IMR-90 (cell line): ENCODE data around the gene TBC1D23. TPM values are rescaled to one million over a fixed set of nuclear protein-coding genes. Genes with fewer than 3 reads are reported as not detected.
"Not testable (repeated sequence)": the region's sequence is repeated elsewhere in the genome, so short reads cannot be mapped to it uniquely, and the experiment has no call there.

Experiments
- ATAC-seq: fragments of 200-7000 bp; cut with Tn5 transposase; 2 replicates; pipeline ENCODE4 v1.9.1; 2020; ENCODE audit warnings: low read depth, mild to moderate bottlenecking, moderate library complexity
- BruUV-seq: library from RNA; stranded (reverse); fragments of 400-500 nt; replicated peaks from 2 replicates; lab custom pipeline; 2021; lab: Mats Ljungman, UMichigan
- CTCF ChIA-PET: fragments of 300-600 bp; formaldehyde crosslinking; extraction: SDS; loops from one replicate; lab custom pipeline; 2021; ENCODE audit warnings: antibody characterized with exemption; lab: Yijun Ruan, JAX
- POLR2A ChIA-PET: fragments of 300-600 bp; sonication (Branson Sonifier 250); formaldehyde crosslinking; loops from one replicate; lab custom pipeline; 2022; ENCODE audit warnings: antibody characterized with exemption; ENCODE audit not compliant: unreplicated experiment; lab: Charles Lee
- DNase-seq: peaks from one replicate; pipeline ENCODE4 v3.0.0; 2013
- H2AFZ ChIP-seq: replicated peaks from 2 replicates; pipeline ENCODE3; 2013; ENCODE audit warnings: low read length, mild to moderate bottlenecking; ENCODE audit not compliant: poor library complexity
- H2AK5ac ChIP-seq: 2 replicates; pipeline ENCODE4 v1.6.1; 2013; ENCODE audit warnings: low read depth, low read length, inconsistent platforms
- H2AK9ac ChIP-seq: replicated peaks from 2 replicates; pipeline ENCODE3; 2013; ENCODE audit warnings: mild to moderate bottlenecking, low read depth, low read length, moderate library complexity; ENCODE audit not compliant: poor library complexity
- H2BK120ac ChIP-seq: 2 replicates; pipeline ENCODE4 v1.6.1; 2013; ENCODE audit warnings: low read depth, low read length, inconsistent platforms
- H2BK15ac ChIP-seq: 3 replicates; pipeline ENCODE4 v1.6.1; 2013; ENCODE audit warnings: low read depth, low read length, inconsistent platforms
- H2BK20ac ChIP-seq: 2 replicates; pipeline ENCODE4 v1.6.1; 2013; ENCODE audit warnings: low read depth, mild to moderate bottlenecking, inconsistent platforms, low read length, moderate library complexity
- H2BK5ac ChIP-seq: 2 replicates; pipeline ENCODE4 v1.6.1; 2013; ENCODE audit warnings: mild to moderate bottlenecking, low read depth, low read length, inconsistent platforms; ENCODE audit not compliant: poor library complexity, severe bottlenecking
- H3K14ac ChIP-seq: replicated peaks from 2 replicates; pipeline ENCODE4 v1.6.1; 2013; ENCODE audit warnings: low read depth, low read length, inconsistent platforms
- H3K18ac ChIP-seq: 2 replicates; pipeline ENCODE4 v1.6.1; 2013; ENCODE audit warnings: low read depth, low read length, control low read depth
- H3K23ac ChIP-seq: 2 replicates; pipeline ENCODE4 v1.6.1; 2013; ENCODE audit warnings: low read depth, low read length, inconsistent platforms
- H3K27ac ChIP-seq: 2 replicates; pipeline ENCODE4 v1.5.1; 2013; ENCODE audit warnings: mild to moderate bottlenecking, control low read depth, low read length; ENCODE audit not compliant: insufficient read depth
- H3K27me3 ChIP-seq: 2 replicates; pipeline ENCODE4 v1.6.1; 2013; ENCODE audit warnings: low read length; ENCODE audit not compliant: control insufficient read depth, insufficient read depth
- H3K36me3 ChIP-seq: 2 replicates; pipeline ENCODE4 v1.6.1; 2013; ENCODE audit warnings: low read length, mixed read lengths; ENCODE audit not compliant: control insufficient read depth, insufficient read depth
- H3K4ac ChIP-seq: 2 replicates; pipeline ENCODE4 v1.6.1; 2013; ENCODE audit warnings: low read depth, low read length, inconsistent platforms
- H3K4me1 ChIP-seq: 2 replicates; pipeline ENCODE4 v1.6.1; 2013; ENCODE audit warnings: low read length, mixed read lengths; ENCODE audit not compliant: control insufficient read depth, insufficient read depth
- H3K4me2 ChIP-seq: 2 replicates; pipeline ENCODE4 v1.6.1; 2013; ENCODE audit warnings: low read depth, mild to moderate bottlenecking, control low read depth, low read length, moderate library complexity
- H3K4me3 ChIP-seq: 2 replicates; pipeline ENCODE4 v1.5.1; 2013; ENCODE audit warnings: low read depth, mild to moderate bottlenecking, control low read depth, low read length, moderate library complexity; ENCODE audit not compliant: insufficient read depth
- H3K56ac ChIP-seq: 2 replicates; pipeline ENCODE4 v1.6.1; 2013; ENCODE audit warnings: low read length, inconsistent platforms; ENCODE audit not compliant: insufficient read depth; ENCODE audit errors: extremely low read depth
- H3K79me1 ChIP-seq, 2 experiments: 2 replicates each; pipeline ENCODE4 v1.6.1; 2013; ENCODE audit warnings: low read length in 2 of 2, inconsistent platforms in 1 of 2, low read depth in 1 of 2
- H3K9ac ChIP-seq: 2 replicates; pipeline ENCODE4 v1.6.1; 2013; ENCODE audit warnings: low read depth, low read length, control low read depth
- H3K9me1 ChIP-seq: 2 replicates; pipeline ENCODE4 v1.6.1; 2013; ENCODE audit warnings: low read length, inconsistent platforms; ENCODE audit not compliant: insufficient read depth
- H3K9me3 ChIP-seq: 2 replicates; pipeline ENCODE4 v1.6.1; 2013; ENCODE audit warnings: low read length; ENCODE audit not compliant: control insufficient read depth, insufficient read depth
- H4K20me1 ChIP-seq: 2 replicates; pipeline ENCODE4 v1.6.1; 2013; ENCODE audit warnings: low read length, inconsistent platforms; ENCODE audit not compliant: insufficient read depth
- H4K5ac ChIP-seq: 2 replicates; pipeline ENCODE4 v1.6.1; 2013; ENCODE audit warnings: mild to moderate bottlenecking, low read depth, low read length, control low read depth
- H4K8ac ChIP-seq, 2 experiments: 2 replicates each; pipeline ENCODE4 v1.6.1; 2013; ENCODE audit warnings: low read depth in 2 of 2, low read length in 2 of 2, control low read depth in 1 of 2, inconsistent platforms in 1 of 2
- H4K91ac ChIP-seq: 2 replicates; pipeline ENCODE4 v1.6.1; 2013; ENCODE audit warnings: low read depth, low read length, inconsistent platforms; ENCODE audit not compliant: insufficient read depth
- BHLHE40 ChIP-seq: fragments of 150-350 bp; IDR thresholded peaks from 2 replicates; pipeline ENCODE4 v1.6.1; 2016; ENCODE audit warnings: mild to moderate bottlenecking, low read depth, low read length
- CTCF ChIP-seq: conservative IDR thresholded peaks from 2 replicates; pipeline ENCODE4 v1.5.1; 2012; ENCODE audit warnings: mild to moderate bottlenecking, low read depth, low read length, improper control_type of control experiment
- RFX5 ChIP-seq: IDR thresholded peaks from 2 replicates; pipeline ENCODE4 v1.8.0; 2012; ENCODE audit warnings: low read depth, mild to moderate bottlenecking, low read length, moderate library complexity
- WGBS, 2 experiments: methylation state at CpG; one replicate each; pipeline versions ENCODE4 v1.1.5 to v1.1.7; 2013; ENCODE audit warnings: missing lambda C conversion rate in 2 of 2; ENCODE audit not compliant: insufficient read length in 1 of 2; ENCODE audit errors: extremely low coverage in 2 of 2; 5-methylcytosine and 5-hydroxymethylcytosine counted together
- dilution Hi-C: fragments of 300-500 bp; cut with HindIII; formaldehyde crosslinking; loops from one replicate; pipeline ENCODE4 v1.14.3; 2018; ENCODE audit warnings: low sequenced_read_pairs; ENCODE audit not compliant: unreplicated experiment
- in situ Hi-C: fragments of 300-500 bp; cut with MboI; formaldehyde crosslinking; loops from 3 replicates; pipeline ENCODE4 v1.14.3; 2019; ENCODE audit warnings: low sequenced_read_pairs, inconsistent platforms, mixed read lengths
- intact Hi-C: fragments of 100-400 bp; cut with micrococcal nuclease; formaldehyde crosslinking; loops from 2 replicates; pipeline ENCODE4 v1.10.0; 2022
- polyA plus RNA-seq, 3 experiments: library from polyadenylated mRNA; depleted of rRNA; stranded (reverse); fragments of >200 nt; gene quantifications; 2 replicates each; pipeline ENCODE4 v1.2.3, GENCODE V29; 2012; ENCODE audit warnings: low replicate concordance in 1 of 3
- total RNA-seq: library from RNA; depleted of rRNA; stranded (reverse); fragments of >200 nt; gene quantifications from 2 replicates; pipeline ENCODE4 v1.2.3, GENCODE V29; 2012

Gene TBC1D23
- total and polyA plus RNA-seq, 2 of the 4 experiments (the other 2 are of a cell fraction): 21.2 to 67.0 TPM

- Histone ChIP-seq H2BK20ac (no peak overlapping the region), H3K9me1 (no peaks in the 10 kb centered on the region), H3K18ac (no peak overlapping the region), H3K27me3 (no peaks in the 10 kb centered on the region), H3K4me3 (no peak overlapping the region), H2AFZ (no peak overlapping the region), H3K4me1 (no peaks in the 10 kb centered on the region), H2AK5ac (no peak overlapping the region), H2BK120ac (no peak overlapping the region), H4K5ac (no peak overlapping the region), H3K36me3 (peaks cover 36% of the 10 kb centered on the region), H3K79me1 (peaks cover 3 to 8% of the 10 kb centered on the region in 2 experiments; a peak in 1 of 4 replicates), H2BK5ac (no peak overlapping the region), H4K8ac (no peak overlapping the region), H2BK15ac (no peak overlapping the region), H3K9me3 (no peaks in the 10 kb centered on the region; the same call in 1 of the 2 replicates), H3K23ac (no peak overlapping the region), H3K14ac (no peak overlapping the region), H3K27ac (no peak overlapping the region), H3K4ac (no peak overlapping the region), H4K91ac (no peak overlapping the region), H4K20me1 (no peaks in the 10 kb centered on the region), H2AK9ac (no peak overlapping the region), H3K4me2 (no peak overlapping the region), H3K56ac (no peak overlapping the region), H3K9ac (no peak overlapping the region)
- in situ Hi-C loops (no loop called here), intact Hi-C loops (no loop called here), dilution Hi-C loops (no loop called here)
- DNase-seq: no peak
- POLR2A ChIA-PET: no interaction called here
- no TSS peak for BruUV-seq
- ATAC-seq: no peak
- no peak for TF ChIP-seq CTCF
- TF ChIP-seq RFX5: no peak
- no peak for TF ChIP-seq BHLHE40
- WGBS, 2 experiments: no CpG with 5 or more reads among the region's 5 CpGs
- CTCF ChIA-PET: no interaction called here
These were observed 87.9 kb downstream of the TBC1D23 start for GRCh38 chr3:100348727-100349126.

GRCh38 chr3:100351770-100352169 lies 91.0 kb downstream of the TBC1D23 start:
- H2BK120ac ChIP-seq, H4K5ac ChIP-seq, POLR2A ChIA-PET, H3K23ac ChIP-seq, H3K14ac ChIP-seq, dilution Hi-C loops, H3K27ac ChIP-seq, H4K20me1 ChIP-seq, H2AK9ac ChIP-seq, CTCF ChIA-PET, ATAC-seq, BruUV-seq, H3K79me1 ChIP-seq, intact Hi-C loops, H3K4me2 ChIP-seq, H3K9me1 ChIP-seq, DNase-seq, H3K18ac ChIP-seq, in situ Hi-C loops, H3K56ac ChIP-seq, H2BK20ac ChIP-seq, H3K9ac ChIP-seq, H4K91ac ChIP-seq, H2AFZ ChIP-seq, H2BK15ac ChIP-seq, H3K4me3 ChIP-seq, H3K27me3 ChIP-seq, H4K8ac ChIP-seq, H3K9me3 ChIP-seq, H2AK5ac ChIP-seq, H3K4ac ChIP-seq, H2BK5ac ChIP-seq, H3K4me1 ChIP-seq: not testable (repeated sequence)
- H3K36me3 ChIP-seq: peaks cover 40% of the 10 kb centered on the region
- WGBS, 2 experiments: no CpG with 5 or more reads among the region's 2 CpGs
